Non-pigmented ciliary epithelial cell (primary cell): Measurements from ENCODE around the gene ARHGAP26.

Experiments used
- DNase-seq: peaks from one replicate; pipeline ENCODE4 v3.0.0-alpha.2; 2010; ENCODE audit warnings: low read depth

The ARHGAP26 gene

GRCh38 chr5:143244000-143244736 lies 474.0 kb downstream of the ARHGAP26 start:
- DNase-seq, result peak; percentile 97

- DNase-seq, result no peak
Measured at GRCh38 chr5:143244990-143245389, 474.8 kb downstream of the ARHGAP26 start.

- peak; percentile 89 for DNase-seq
Measured at GRCh38 chr5:143245929-143246561, 475.9 kb downstream of the ARHGAP26 start.

GRCh38 chr5:143247134-143247815 lies 477.1 kb downstream of the ARHGAP26 start:
- DNase-seq, result no peak

- no peak for DNase-seq
Measured at GRCh38 chr5:143248391-143248790, 478.2 kb downstream of the ARHGAP26 start.

GRCh38 chr5:143248822-143249579 lies 478.8 kb downstream of the ARHGAP26 start:
- no peak for DNase-seq

- DNase-seq, result no peak
Measured at GRCh38 chr5:143249851-143250250, 479.7 kb downstream of the ARHGAP26 start.

- DNase-seq, result no peak
Measured at GRCh38 chr5:143251190-143251589, 481.0 kb downstream of the ARHGAP26 start.

- DNase-seq, result no peak
Measured at GRCh38 chr5:143251946-143252345, 481.8 kb downstream of the ARHGAP26 start.

GRCh38 chr5:143254819-143255218 lies 484.6 kb downstream of the ARHGAP26 start:
- no peak for DNase-seq

- no peak for DNase-seq
Measured at GRCh38 chr5:143258559-143259253, 488.5 kb downstream of the ARHGAP26 start.

- DNase-seq, result no peak
Measured at GRCh38 chr5:143259254-143259605, 489.1 kb downstream of the ARHGAP26 start.

GRCh38 chr5:143261748-143262392 lies 491.7 kb downstream of the ARHGAP26 start:
- no peak for DNase-seq

GRCh38 chr5:143262393-143263174 lies 492.4 kb downstream of the ARHGAP26 start:
- DNase-seq, result peak; percentile 93

- DNase-seq, result no peak
Measured at GRCh38 chr5:143263272-143263810, 493.2 kb downstream of the ARHGAP26 start.

- no peak for DNase-seq
Measured at GRCh38 chr5:143265995-143266394, 495.8 kb downstream of the ARHGAP26 start.

GRCh38 chr5:143267186-143267585 lies 497.0 kb downstream of the ARHGAP26 start:
- no peak for DNase-seq

- no peak for DNase-seq
Measured at GRCh38 chr5:143268388-143268787, 498.2 kb downstream of the ARHGAP26 start.

- no peak for DNase-seq
Measured at GRCh38 chr5:143271431-143271830, 501.3 kb downstream of the ARHGAP26 start.

- DNase-seq, result no peak
Measured at GRCh38 chr5:143274952-143275351, 504.8 kb downstream of the ARHGAP26 start.
